GM12878 (cell line): ENCODE results near the gene PSMD13.

Experiments used
- TARDBP ChIP-seq: IDR thresholded peaks from 2 replicates; pipeline ENCODE4 v1.6.1; 2016; ENCODE audit warnings: borderline replicate concordance
- ZBED1 ChIP-seq: IDR thresholded peaks from 2 replicates; pipeline ENCODE4 v1.6.1; 2016; ENCODE audit warnings: borderline replicate concordance

DNA sequence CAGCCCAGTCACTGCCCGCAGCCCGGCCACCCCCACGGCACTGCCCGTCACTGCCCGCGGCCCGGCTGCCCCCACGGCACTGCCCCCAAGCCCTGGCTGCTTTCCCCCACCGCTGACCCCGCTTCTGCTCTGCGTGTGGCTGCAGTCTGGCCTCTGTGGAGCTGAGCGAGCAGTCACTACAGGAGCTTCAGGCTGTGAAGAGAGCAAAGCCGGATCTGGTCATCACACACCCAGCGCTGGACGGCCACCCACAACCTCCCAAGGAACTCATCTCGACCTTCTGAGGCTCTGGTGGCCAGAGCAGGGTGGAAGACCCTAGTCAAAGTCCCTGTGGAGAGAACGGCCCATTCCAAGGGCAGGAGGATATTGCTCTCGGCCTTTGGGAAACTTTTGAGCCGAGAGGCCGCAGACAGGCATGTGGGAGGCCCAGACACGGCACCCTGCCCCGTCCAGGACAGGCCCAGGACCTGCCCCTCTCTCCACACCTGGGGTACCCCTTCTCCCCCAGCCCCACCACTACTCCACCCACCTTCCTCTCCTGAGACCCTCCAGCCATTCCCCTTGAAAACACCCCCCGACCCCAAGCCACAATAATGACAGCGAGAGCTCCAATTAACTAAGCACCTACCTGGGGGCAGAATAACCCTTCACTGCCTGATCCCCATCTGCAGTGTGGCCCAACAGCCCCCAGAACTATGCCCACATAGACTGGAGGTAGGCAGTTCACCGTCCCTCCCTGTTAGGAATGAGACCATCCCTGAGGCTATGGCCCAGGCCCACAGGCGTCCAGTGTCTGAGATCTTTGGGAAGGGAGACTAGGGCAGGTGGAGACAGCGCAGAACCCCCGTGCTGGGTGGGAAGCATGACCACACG is 48.5 kb downstream of the PSMD13 start:
- TF ChIP-seq TARDBP (no peak), ZBED1 (no peak)
